Activated CD4-positive, alpha-beta T cell treated with anti-CD3 and anti-CD28 coated beads, Interleukin-2, amount 50 U/mL, for 24 hours (primary cell): ENCODE data around the gene USP6NL.

Experiments used
- DNase-seq, 2 donors: peaks; one replicate each; pipeline ENCODE4 v3.0.0-alpha.2; 2020; ENCODE audit warnings: low read depth in 1 of 2, low spot score in 1 of 2

USP6NL gene

DNA sequence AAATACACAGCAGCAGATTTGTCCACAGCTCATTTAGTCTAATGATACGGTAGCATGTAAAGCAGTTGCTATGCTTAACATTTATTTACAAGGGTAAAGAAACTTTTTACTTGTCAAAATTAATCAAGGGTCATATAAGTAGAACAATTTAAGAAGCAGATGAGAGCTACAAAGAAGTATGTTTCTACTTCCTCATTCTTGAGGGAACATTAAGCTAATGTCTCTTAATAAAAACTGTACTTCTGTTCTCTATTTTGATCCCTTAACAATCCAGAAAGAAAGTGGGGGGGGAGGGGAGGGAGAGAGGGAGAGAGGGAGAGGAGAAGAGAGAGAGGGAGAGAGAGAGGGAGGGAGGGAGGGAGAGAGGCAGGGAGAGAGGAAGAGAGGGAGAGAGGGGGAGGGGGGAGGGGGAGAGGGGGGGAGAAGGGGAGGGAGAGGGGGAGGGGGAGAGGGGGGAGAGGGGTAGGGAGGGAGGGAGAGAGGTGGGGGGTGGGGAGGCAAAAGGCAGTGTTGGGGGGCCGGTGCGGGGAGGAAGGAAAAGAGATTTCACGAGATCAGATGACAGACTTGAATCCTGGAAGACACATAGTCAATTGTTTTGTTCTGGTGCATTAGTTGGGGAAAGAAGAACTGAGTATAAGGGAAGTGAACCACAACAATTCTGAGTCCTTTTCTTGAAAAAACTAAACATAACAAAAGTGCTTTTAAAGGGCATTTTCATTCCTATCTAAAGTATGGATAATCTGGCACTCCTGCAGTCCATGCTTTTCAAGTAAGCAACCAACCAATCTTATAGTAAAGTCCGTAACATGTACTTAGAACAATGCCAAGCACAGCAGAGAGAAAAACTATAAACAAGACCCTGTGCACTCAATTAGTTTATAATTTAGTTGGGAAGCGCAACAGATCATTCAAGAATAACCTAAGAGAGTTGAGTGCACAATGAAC, 128.0 kb downstream of the USP6NL start:
- no peak for DNase-seq

DNA sequence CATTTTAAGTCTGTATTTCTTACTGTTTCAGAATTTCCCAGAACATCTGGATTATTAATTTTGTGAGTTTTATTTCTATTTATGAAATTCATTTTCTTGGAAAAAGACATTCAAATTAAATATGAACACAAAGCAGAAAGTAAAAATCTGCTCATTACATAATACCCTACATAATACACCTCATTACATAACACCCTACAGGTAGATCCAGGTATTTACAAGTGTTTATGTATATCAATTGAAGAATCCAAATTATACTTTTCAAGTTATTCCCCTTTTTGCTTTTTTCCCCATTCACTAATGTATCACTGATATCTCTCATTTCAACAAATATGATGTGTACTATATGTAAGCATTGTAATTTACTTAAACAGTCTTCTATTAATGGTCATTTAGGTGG, 129.1 kb downstream of the USP6NL start:
- no peak for DNase-seq

DNA sequence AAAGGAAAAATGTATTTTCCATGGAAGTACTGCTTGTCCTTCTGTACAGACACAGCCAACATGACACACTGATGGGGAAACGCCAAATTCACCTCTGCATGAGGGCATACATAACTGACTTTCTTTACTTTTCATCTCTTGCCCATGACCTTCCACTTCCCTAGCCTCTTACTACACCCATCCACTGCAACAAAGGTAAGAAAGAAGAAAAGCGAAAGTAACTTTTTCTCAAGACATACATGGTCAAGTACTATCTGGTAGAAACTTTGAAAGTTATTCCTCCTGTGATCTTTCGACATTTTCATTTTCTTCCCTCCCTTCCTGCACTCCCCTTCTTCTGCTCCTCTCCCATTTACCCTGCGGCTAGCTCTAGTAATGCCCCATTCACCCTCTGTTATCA, 130.8 kb downstream of the USP6NL start:
- DNase-seq: no peak

DNA sequence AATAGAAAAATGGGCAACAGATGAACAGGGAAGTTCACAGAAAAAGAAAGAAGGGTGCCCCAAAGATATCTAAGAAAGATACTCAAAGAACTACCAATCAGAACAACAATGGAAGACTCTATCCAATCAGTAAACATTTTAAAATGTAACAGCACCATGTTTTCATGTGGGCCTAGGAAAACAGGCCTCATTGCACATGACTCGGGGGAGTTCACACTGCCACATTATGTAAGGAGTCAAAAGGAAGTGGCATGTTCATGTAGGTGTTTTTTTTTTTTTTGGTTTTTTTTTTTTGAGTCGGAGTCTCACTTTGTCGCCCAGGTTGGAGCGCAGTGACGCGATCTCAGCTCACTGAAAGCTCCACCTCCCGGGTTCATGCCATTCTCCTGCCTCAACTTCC, 132.2 kb downstream of the USP6NL start:
- no peak for DNase-seq

DNA sequence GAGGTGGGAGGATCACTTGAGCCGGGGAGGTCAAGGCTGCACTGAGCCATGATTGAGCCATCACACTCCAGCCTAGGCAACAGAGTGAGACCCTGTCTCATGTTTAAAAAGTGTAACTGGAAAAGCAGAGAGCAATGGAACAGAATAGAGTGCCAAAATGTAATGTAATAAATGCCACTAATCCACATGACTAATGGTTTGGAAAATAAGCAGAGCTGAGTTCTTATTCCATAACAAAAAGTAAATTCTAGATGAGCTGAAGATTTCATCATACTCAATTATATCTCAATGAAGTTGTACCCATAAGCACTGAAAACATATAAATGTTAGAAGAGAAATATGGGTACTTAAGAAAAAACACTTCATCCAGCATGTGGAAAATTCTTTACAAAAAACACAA, 132.6 kb downstream of the USP6NL start:
- DNase-seq: no peak

DNA sequence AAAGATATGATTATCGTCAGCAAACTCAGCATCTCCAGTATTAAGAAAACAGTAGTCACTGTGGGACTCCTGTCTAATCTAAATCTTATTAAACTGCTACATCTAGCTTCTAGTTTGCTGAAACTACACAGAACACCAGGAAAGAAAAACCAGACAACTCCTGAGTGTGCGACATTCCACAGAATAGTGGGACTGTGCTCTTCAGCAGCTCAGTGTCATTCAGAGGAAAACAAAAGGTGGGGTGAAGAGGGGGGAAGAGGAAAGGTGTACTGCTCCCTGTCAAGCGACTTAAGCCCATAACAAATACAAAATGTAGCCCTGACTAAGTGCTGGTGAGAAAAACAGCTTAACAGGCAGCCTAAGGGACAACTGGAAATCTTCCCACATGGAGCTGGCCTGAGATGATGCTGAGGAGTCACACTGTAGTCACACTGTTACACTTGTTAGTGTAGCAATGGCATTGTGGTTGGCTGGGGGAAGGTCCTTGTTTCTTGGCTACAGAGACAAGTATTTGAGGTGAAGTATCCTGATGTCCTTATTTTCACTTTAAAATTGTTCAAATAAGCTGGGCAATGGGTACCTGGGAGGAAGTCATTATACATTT, 135.5 kb downstream of the USP6NL start:
- DNase-seq: no peak

DNA sequence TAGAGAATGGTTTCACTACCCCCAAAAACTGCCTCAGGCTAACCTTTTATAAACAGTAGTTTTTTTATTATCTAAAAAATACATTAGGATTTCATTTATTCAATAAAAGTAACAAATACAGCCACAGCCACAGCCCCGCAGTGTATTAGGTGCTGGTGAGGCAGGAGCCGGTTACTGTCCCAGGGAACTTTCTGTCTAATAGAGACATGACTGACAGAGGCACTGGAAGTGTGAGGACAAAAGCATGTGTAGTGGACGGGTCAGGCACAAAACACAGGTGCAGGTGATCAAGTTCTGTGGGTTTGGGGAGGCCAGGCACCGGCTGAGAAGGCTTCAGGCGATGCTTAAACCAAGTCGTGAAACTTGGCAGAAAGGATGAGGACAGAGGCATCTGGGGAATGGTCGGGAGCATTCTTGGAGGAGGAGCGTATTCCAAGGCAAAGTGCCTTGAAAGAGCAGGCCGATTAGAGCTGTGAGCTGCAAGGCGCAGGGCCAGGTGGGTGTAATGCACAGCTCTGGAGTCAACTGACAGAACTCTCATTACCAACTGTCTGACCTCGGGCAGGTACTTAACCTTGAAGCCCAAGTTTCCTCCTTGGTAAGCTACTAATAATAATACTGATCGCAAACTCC, 138.2 kb downstream of the USP6NL start:
- no peak for DNase-seq

DNA sequence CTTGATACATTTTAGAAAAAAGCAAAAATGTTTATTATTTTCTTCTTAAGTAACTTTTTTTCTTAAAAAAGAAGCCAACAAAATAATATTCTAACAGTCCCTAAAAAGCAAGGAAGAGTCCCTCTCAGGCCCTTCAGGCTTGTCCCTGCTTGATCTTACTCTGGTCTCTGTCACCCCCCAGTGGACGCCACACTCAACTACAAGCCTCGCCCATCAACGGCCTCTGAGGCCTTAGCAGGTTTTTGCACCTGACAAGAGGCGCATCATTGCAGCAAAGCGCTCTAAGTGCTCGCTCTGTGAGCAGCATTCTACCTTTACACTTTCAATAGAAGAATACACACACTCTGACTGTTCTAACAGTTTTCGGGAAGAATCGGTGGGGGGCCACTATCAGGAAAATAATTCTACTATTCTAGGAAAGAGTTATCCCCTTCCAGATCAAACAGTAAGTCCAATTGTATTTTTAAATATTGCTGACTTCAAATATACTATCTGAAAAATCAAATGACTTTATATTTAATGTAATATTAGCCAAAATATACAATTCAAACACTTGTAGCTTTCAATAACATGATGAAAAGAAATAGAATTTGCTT, 139.2 kb downstream of the USP6NL start:
- DNase-seq: peak; percentile 57 to 68

DNA sequence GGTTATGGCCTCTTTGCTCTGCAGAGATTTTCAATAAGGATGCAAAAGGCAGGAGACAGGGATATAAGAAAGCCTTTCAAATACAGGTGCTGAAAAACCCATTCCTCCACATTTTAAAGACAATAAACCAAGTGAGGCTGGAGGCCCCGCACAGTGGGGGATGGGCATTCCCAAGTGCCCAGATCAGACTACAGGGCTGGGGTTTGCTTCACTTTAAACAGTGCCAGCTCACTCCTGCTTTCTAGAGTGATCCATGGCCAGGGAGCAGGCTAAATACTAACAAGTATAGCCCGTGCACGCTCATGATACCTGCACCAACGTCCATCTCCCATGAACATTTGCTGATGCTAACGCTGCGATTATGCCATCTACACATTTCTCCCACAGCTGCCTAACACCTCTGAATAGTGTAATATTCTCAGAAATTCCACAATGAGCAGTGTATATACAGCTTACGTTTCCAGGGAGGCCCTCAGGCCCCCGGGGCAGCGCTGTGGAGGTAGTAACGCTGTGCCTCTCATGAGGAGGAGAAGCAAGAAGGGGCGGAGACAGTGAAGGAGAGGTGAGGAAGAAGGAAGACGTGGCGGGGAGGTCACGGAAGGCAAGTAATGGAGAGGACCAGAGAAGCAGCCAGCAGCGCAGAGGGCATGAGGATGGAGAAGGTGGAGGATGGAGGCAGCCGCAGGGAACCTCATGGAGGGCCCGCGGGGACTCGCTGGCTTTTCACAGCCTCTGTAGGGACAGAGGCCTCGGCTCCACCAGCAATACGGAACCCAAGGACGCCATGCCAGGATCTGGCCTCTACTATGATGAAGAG, 141.7 kb downstream of the USP6NL start:
- DNase-seq: no peak

DNA sequence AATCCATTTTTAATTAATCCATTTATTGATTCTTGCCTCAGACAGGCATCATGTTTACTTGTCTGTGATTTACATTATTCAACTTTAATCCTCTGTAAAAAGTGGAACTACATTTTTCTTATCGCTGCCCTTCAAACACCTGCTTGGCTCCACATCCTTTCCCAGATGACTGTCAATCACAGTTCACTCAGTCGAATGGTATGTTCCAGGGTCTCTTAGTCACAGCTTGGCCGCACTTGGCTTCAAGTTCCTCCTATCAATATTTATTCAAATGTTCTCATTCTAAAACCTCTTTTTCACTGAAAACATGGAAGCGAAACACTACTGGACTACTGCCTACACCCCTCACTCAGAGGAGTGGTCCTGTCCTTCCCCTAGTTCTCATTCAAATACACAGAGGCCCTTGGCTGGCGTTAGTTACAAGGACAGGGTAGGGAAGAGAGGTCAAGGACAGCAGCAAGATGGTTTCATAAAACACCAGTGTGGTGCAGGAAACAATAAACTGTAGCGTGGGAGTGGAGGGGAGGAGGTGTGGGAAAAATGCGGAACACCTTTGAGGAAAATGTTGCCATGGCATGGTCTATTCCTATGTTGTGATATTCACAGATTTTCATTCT, 143.2 kb downstream of the USP6NL start:
- no peak for DNase-seq

DNA sequence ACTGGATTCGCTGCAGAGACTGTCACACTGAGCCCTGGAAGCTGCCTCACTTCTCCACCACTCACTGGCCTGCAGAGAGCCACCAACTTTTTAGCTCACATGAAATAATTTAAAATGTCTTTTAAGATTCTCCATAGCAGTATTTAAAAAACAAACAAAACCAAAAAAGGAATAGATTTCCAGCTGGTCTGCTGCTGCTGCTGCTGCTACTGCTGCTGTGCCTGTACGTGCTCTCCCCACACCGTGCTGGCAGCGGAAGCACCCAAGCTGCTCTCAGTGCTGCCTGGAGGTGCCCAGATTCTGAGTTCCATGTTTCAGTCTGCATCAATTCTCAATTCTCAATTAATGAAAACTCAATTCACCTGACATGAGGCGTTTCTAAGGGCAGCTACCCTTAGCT, 146.0 kb downstream of the USP6NL start:
- no peak for DNase-seq

DNA sequence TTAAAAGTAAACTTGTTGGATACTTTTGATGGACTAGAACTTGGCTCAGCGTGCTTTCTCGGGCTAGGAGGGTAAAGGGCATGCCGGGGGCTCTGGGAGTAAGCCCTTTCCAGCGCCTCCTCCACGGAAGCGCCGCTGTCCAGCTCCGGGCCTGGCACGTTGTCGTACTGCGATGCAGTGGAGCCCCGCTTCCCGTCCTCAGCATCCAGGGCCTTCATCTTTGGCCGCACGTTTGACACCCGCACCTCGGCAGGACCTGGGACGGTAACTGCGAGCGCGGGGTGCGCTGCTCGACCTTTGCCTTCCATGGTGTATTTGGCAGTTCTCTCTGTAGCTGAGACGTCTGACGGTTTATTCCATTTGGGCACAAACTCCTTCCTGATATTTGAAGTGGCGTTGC, 148.3 kb downstream of the USP6NL start:
- DNase-seq: no peak

DNA sequence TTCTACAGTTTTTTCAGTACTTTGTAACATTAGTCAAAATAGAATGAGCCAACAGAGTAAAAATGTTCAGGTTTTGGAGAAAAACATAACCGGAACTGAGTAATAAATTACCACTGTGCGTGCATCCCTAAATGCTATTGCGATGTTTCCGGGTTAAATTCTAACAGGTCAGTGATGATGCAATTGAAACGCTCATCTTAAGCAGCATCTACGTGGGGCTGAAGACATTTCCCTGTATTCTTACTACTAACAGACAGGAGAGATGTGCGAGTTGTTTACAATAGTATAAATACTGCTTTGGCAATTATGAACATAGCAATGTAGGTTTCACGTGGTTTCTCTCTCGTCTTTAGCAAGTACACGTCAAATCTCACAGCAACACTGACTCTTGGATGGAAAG, 149.4 kb downstream of the USP6NL start:
- DNase-seq: no peak

DNA sequence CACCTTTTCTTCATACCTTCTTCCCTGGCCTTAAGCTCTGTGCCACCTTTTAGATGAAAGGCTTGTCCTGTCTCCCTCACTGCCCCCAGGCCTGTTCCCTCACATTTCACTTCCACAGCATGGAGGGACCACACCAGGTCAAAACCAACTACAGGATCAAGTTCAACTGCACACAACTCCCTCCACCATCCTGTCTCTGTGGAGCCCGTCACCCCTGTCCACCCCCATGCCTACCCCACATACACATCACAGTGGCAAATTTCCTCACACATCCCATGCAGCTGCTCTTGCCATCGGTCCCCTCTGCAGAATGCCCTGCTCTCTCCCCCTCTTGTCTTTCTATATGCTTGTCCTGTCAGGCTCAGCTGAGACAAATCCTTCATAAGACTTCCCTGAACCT, 154.1 kb downstream of the USP6NL start:
- DNase-seq: no peak

DNA sequence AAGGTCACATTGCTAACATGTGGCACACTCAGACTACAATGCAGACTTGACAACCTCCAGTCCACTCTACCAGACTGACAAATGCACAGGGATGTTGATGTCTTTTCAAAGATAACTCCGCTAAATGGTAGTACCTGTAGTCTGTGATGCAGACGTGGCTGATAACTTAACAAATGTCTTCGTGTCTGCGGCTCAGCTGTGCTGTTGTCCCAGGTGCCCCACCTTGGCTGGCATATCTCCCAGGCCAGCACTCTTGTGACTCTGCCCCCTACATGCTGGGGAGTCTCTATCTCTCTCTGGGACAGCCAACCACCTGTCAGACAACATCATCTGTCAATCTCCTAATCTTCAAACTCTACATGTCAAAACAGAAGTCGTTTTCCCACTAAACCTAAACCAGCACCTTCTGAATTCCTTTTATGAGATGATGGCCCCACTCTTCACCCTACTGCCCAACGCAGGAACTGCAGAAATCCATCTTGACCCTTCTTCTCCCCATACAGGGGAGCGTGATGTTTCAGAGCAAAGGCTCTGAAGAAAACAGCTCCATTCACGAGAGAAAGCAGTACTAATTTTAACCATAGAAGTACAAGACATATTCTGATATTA, 156.4 kb downstream of the USP6NL start:
- DNase-seq: no peak

DNA sequence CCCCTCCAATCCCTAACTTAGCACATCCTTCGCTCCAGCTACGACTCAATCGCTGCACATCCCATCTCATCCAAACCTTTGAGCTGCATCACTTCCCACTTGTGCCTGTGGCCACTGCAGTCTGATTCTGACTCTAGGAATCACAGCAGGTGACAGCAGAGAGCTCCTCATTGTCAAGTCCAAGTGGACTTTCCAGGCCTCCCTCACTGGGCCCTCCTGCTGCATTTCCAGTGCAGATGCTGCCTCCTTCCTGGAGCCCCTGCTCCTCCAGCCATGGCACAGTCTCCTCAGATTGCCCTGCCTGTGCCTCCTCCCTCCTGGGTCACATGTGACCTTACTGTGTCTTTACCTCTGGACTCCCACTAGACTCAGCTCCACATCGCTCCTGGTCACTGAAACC, 157.3 kb downstream of the USP6NL start:
- DNase-seq: no peak

DNA sequence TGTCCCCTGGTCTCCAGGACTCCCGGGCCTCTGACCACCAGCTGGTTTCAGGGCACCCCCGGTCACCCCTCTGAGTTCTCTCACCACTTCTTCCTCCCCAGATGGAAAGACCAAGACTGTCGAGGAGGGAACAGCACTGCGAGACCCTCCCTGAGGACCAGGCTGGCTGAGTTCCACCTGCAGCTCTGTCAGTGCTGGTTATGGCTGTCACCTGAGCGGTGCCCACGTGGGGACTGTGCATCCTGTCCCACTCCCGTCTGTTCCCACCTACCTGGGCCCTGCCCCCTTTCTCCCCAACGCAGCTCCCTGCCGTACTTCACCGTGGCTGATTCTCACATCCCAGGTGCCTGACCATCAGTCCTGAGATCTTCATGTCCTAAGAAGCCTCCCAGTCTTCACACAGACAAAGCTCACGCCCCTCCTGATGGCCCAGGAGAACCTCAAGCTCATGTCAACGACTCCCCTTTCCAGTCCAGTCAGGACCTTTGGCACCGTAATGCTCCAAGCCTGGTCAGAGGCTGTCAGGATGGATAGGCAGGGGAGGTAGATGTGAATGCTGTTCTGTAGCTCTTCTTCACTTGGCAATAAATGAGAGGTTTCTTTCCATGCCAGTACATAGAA, 159.7 kb downstream of the USP6NL start:
- DNase-seq: no peak

DNA sequence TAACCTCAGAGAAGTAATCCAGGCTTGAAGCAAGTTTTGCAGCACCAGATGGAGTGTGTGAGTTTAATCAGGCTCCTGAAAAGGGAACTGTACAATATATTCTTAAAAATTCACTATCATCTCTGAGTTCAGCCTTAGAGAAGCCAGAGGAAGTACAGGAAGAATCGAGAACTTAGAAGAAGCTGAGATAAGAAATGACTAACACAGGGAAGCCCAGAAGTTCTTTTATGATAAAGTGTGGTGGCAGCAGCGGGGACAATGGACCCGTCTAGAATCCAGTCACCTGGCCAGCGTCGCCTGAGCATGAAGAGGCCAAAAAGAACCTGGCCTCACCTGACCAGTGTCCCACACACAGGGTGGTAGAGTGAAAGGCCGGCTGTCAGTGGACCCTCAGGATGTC, 161.0 kb downstream of the USP6NL start:
- DNase-seq: no peak

DNA sequence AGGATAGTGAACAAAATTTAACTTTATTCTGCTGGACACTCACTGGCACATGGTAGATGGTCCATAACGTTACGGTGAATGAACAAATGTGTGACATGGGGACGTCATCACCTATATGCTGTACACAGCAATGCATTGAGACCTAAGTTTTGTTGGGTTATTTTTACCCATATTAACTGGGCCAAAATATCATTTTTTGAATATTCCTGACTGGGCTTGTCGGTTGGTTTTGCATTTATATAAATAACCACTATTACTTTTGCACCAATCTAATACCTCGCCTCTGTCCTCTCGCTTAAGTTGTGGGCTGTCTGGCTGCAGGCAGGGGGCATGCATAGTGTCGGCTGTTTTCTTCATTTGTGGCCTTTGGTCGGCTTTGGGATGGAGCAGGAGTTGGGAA, 161.7 kb downstream of the USP6NL start:
- DNase-seq: no peak
